Neutrophil (primary cell): ENCODE measurements around the gene OR52E6.

ENCODE experiments used
- H3K27ac ChIP-seq: fragments of 200-600 bp; sonication (generic); 2 replicates; pipeline ENCODE4 v1.5.1; 2016; ENCODE audit warnings: mild to moderate bottlenecking, moderate library complexity
- H3K27me3 ChIP-seq: fragments of 200-600 bp; sonication (generic); 2 replicates; pipeline ENCODE4 v1.6.0; 2016; ENCODE audit warnings: mild to moderate bottlenecking
- H3K36me3 ChIP-seq: fragments of 200-600 bp; sonication (generic); 2 replicates; pipeline ENCODE4 v1.5.1; 2017
- H3K4me1 ChIP-seq, 2 experiments: fragments of 200-600 bp in 1 of 2; sonication (generic) in 1 of 2; 1 replicate in 1 of 2; 2 replicates in 1 of 2; pipeline versions ENCODE4 v1.5.1 to v1.6.1; 2013 to 2016; ENCODE audit warnings: low read depth in 1 of 2, low read length in 1 of 2, mild to moderate bottlenecking in 1 of 2, moderate library complexity in 1 of 2; ENCODE audit not compliant: control insufficient read depth in 1 of 2, insufficient read depth in 1 of 2
- H3K4me3 ChIP-seq, 2 experiments: fragments of 200-600 bp in 1 of 2; sonication (generic) in 1 of 2; 1 replicate in 1 of 2; 2 replicates in 1 of 2; pipeline ENCODE4 v1.5.1; 2013 to 2016; ENCODE audit warnings: low read depth in 1 of 2, low read length in 1 of 2, mild to moderate bottlenecking in 1 of 2, moderate library complexity in 1 of 2
- H3K9me3 ChIP-seq: fragments of 200-600 bp; sonication (generic); 2 replicates; pipeline ENCODE4 v1.5.1; 2016
- CTCF ChIP-seq: fragments of 200-600 bp; sonication (generic); IDR thresholded peaks from 2 replicates; pipeline ENCODE4 v1.5.1; 2016; ENCODE audit warnings: antibody characterized with exemption

Gene OR52E6

GRCh38 chr11:5815534-5815933 lies 26.2 kb downstream of the OR52E6 start:
- peaks cover 34 to 38% of the 10 kb centered on the region in 2 experiments for H3K4me1 ChIP-seq
- no peaks in the 10 kb centered on the region for H3K36me3 ChIP-seq
- no peaks in the 10 kb centered on the region for H3K9me3 ChIP-seq
- peak overlapping the region; percentile 72 for H3K27ac ChIP-seq
- H3K4me3 ChIP-seq: peak overlapping the region in 1 of 2 experiments; percentile 28
- H3K27me3 ChIP-seq: no peaks in the 10 kb centered on the region
- TF ChIP-seq CTCF: no peak

DNA sequence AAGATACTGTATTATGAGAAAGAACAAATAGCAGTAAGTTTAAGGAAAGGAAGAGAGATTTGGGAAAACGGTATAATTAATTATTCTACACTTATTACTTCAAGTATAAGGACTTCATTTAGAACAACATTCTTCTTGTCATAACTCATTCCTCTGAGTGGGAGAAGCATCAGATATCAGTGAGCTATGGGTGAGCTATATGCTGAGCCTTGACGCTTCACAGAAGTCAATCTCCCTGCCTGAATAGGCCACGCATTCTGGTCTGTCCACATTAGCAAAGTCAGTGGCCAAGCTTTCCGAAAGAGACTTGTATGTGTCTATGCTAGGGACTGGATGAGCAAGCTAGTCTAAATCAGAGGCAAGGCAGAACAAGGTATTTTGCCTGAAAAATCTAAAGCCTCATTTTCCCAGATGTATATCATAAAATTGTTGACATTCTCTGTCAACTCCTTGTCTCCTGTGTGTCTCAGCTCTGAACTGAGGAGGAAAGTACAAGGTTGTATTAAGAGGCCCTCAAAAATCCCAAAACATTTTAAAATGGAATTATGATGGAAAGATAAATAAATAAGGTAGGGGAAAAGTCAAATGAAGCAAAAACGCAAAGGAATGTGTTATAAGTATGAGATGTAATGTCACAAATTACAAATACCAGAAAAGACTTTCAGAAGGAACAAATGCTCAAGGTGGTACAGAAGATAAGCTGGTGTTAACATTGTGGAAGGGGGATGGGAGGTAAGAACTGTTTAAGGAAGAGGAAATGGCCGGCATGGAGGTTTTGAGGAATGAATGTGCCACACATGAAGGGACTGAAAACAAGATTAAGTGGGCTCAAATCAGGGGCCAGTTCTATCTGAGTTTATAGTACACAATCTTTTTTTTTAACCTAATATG lies 31.5 kb downstream of the OR52E6 start:
- no peaks in the 10 kb centered on the region for H3K27me3 ChIP-seq
- H3K4me1 ChIP-seq: peaks cover 28 to 35% of the 10 kb centered on the region in 2 experiments
- TF ChIP-seq CTCF: no peak
- no peak overlapping the region for H3K27ac ChIP-seq
- no peaks in the 10 kb centered on the region for H3K9me3 ChIP-seq
- H3K4me3 ChIP-seq: no peak overlapping the region
- H3K36me3 ChIP-seq: no peaks in the 10 kb centered on the region

DNA sequence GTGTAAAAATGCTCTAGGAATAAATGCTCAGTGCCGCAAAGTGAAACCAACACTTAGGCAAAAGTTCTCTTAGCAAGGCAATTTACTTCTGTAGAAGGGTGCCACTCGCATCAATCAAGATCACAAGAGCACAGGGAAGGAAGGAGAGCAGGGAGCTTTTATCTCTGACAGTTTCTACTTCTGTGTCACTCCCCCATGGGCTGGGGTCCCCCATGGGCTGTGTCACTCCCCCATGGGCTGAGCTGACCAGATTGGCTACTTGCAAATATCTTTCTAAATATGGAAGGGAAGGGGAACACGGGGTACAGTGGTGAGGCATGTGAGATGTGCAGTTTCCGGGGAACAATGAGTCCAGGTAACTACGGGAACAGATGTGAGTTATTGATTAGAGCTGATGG lies 32.6 kb downstream of the OR52E6 start:
- Histone ChIP-seq H3K27ac (peak overlapping the region; percentile 29), H3K36me3 (no peaks in the 10 kb centered on the region), H3K9me3 (no peaks in the 10 kb centered on the region), H3K27me3 (no peaks in the 10 kb centered on the region), H3K4me1 (peaks cover 19 to 25% of the 10 kb centered on the region in 2 experiments), H3K4me3 (peak overlapping the region; percentile 53 to 63)
- TF ChIP-seq CTCF: no peak

GRCh38 chr11:5808500-5809121 lies 33.1 kb downstream of the OR52E6 start, which contains the start of gene OR52N2:
Gene OR52N2, plus strand, starts transcription at chr11:5808924. Its CDS starts 11,412 bp downstream, at chr11:5820336.
- H3K4me3 ChIP-seq: peak within 1 kb of the TSS; percentile 53 to 63
- TF ChIP-seq CTCF: peak; percentile 86
- no peaks in the 10 kb centered on the region for H3K36me3 ChIP-seq
- no peaks in the 10 kb centered on the region for H3K27me3 ChIP-seq
- H3K9me3 ChIP-seq: no peaks in the 10 kb centered on the region
- H3K27ac ChIP-seq: peak within 1 kb of the TSS; percentile 29
- peaks cover 13 to 20% of the 10 kb centered on the region in 2 experiments for H3K4me1 ChIP-seq

DNA sequence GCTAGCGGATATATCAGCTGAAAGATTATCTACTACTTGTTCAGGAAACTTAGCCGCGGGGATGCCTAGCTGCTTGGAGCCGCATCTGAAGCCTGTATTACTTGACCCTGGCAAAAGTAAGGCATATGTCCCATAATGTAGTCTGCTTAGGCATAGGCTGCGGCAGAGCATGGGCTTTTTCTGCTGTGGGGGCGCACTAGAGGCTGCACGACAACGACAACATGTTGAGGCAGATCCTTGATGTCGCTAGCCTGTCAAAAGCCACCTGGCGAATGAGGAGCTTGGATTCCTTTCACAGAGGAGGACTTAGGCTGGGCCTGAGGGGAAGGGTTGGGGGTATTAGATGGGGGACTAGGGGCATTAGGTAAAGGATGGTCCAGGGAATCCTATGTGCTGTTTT lies 34.1 kb downstream of the OR52E6 start:
- Histone ChIP-seq H3K36me3 (no peaks in the 10 kb centered on the region), H3K9me3 (no peaks in the 10 kb centered on the region), H3K27me3 (no peaks in the 10 kb centered on the region), H3K4me1 (peaks cover 9 to 15% of the 10 kb centered on the region in 2 experiments), H3K27ac (no peak overlapping the region), H3K4me3 (no peak overlapping the region)
- no peak for TF ChIP-seq CTCF
